HG03064 (cell line): Measurements from ENCODE around the gene LEMD2.

Experiments used
- ATAC-seq: cut with Tn5 transposase; IDR thresholded peaks from one replicate; pipeline ENCODE4 v1.9.1; 2021; ENCODE audit warnings: low read depth; ENCODE audit not compliant: unreplicated experiment

LEMD2 gene

GRCh38 chr6:33759887-33760629 is 28.9 kb downstream of the LEMD2 start:
- no peak for ATAC-seq

DNA sequence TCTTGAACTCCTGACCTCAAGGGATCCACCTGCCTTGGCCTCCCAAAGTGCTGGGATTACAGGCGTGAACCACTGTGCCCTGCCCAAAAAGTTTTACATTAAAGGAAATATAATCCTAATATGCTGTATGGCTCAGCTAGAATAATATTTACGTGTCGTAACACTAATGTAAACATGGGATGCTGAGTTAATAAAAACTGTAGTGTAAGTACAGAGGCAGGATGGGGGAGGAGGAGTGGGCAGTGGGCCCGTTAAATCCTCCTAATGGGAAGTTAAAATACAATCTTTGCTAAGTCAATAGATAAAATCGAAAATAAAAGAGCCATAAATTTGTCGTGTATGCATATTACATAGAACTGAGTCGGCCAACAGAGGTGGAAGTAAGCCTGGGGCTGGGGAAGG is 30.1 kb downstream of the LEMD2 start:
- ATAC-seq = no peak

DNA sequence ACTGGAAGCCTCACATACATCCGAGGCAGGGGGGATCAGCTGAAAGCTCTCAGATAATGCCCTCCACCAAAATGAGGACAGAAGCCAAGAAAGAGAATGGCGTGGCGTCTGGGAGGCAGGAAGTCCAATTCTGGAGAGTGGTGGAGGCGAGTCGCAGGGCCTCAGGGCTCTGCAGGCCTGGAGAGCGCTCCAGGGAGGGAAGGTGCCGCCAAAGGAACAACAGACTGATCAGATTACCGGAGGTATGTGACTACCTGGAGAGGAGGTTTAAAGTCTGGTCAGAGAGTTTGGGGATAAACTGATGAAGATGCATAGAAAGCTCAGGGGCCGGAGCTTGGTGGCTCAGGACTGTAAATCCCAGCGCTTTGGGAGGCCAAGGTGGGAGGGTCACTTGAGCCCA is 31.0 kb downstream of the LEMD2 start:
- ATAC-seq = no peak

- ATAC-seq = no peak
Observed at GRCh38 chr6:33757113-33757512, 31.8 kb downstream of the LEMD2 start.

GRCh38 chr6:33756211-33756954 is 32.5 kb downstream of the LEMD2 start:
- ATAC-seq = no peak

GRCh38 chr6:33755070-33755869 is 33.7 kb downstream of the LEMD2 start:
- ATAC-seq = no peak

DNA sequence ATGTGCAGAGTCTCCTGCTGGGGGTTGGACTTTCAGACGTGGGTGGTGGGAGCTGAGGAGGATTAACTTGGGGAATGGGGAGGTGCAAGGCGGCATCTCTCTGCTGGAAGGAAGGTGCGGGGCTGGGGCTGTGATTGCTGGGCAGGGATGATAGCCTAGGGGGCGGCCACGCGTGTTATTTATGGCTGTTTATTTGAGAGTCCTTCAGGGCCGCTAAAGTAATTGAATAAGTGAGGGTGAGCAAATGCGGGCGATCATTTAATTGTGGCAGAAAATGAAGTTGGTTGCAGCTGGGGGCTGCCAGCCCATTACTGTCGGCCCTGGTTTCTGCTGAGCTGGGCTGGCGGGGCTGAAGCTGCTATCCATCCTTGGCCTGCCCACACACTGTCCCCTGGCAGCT is 34.7 kb downstream of the LEMD2 start:
- no peak for ATAC-seq

DNA sequence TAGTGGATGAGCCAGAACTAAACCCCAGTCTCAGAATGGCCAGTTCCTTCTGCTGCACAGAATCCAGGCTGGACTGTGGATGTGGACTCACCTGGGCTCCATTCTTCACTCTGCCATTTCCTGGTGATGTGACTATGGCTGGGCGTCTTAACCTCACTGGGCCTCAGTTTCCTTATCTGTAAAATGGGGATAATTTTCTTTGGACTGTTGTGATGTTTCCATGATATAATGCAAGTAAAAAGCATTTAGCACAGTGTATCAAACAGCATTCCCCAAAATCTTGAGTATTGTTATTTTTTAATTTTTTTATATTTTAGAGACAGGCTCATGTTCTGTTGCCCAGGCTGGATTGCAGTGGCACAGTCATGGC is 36.3 kb downstream of the LEMD2 start:
- ATAC-seq = no peak

- no peak for ATAC-seq
Observed at GRCh38 chr6:33751771-33752645, 36.9 kb downstream of the LEMD2 start.

DNA sequence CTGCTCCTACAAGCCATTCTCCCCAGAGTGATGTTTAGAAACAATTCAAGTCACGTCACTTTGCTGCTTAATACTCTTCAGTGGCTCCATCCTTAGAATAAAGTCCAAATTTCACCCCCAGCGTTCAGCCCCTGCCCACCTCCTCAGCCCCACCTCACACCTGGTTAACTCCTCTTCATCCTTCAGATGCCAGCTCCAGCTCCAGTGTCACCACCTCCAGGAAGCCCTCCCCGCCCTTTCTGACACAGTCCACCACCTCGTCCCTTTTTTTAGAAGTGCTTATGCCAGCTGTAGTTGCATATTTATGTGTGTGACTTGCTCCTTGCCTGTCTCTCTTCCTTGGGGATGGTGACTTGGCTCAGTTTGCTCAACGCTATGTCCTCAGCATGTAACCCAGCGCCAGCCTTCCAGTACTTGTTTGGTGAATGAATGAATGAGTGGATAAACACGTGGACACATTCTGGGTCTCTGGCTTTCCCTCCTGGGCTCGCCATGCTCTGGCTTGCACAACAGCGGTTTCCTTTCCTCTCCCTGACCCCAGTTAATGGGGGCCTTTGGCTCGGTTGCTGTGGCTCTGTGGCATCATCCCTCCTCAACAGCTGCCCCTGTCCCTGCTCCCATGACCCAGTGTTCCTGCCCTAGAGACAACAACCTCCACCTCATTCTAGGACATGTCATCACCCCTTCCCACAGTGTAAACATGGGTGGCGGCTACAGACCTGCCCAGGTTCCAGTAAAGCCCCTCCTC is 38.5 kb downstream of the LEMD2 start:
- ATAC-seq = no peak

- ATAC-seq = no peak
Observed at GRCh38 chr6:33749401-33749800, 39.5 kb downstream of the LEMD2 start.

DNA sequence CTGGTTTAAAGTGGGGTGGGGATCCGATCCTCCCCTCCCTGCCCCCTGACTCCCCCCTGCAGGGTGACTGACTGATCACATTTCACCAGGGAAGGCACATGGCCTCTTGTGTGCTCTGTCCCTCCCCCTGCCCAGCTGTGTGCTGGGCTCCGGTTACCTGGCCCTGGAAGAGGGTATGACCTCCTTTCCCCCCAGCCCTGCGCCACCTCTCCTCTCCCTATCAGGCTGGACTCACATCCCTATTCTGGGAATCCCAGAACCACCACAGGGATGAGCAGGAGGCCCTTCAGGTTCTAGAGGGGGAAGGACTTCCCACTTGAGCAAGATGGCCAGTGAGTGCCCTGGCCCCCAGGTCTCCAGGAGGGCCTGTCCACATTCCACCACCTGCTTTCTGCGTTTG is 40.1 kb downstream of the LEMD2 start:
- no peak for ATAC-seq

- ATAC-seq = no peak
Observed at GRCh38 chr6:33747823-33748222, 41.1 kb downstream of the LEMD2 start.

DNA sequence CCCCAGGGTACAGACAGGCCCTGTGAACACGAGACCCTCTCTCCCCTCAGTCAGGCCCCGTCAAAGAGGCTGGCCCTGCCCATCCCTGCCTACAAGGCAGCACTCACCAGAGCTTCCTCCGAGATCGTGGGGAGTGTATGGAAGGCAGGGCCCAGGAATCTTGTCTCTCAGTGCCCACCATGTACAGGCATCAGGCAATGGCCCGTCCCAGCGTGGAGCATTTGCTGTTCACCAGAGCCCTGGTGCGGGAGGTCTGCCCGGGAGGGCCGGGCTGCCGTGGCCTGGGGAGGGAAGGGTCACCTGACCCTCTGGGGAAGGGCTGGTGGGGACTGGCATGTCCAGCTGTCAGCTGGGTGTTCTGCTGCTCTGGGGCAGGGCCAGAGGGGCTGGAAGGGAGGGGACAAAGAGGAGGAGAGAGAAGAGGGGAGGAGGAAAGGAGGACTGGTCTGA is 42.3 kb downstream of the LEMD2 start, which contains the start of gene IP6K3:
Gene IP6K3, minus strand, starts transcription at position 255 of the 450 bp plus-strand sequence. CDS start 11,429 bp downstream, outside the sequence.
- no peak for ATAC-seq

DNA sequence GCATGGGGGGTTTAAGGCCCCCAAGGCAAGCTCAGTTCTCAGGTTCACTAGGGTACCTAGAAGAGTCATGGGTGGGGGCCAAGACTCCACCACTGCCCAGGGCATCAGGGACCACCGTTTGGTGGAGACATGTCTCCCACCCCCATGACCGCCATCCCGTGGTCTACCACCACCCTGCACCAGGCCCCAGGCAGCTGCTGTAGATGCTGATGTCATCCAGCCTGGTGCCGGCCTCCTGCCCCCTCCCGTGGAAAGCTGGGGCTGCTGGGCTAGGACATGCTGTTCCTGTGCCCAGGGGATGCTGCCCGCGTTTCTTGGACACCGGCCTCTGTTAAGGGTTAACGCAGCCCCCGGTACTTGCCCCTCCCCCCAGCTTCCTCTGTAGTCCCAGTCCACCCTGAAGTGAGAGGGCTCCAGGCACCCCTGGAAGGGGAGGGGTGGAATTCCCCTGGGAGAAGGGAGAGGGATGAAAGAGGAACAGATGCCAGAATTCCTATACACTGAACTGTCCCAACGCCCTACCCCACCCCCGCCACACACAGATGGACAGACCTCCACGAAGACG is 42.8 kb downstream of the LEMD2 start:
- no peak for ATAC-seq

DNA sequence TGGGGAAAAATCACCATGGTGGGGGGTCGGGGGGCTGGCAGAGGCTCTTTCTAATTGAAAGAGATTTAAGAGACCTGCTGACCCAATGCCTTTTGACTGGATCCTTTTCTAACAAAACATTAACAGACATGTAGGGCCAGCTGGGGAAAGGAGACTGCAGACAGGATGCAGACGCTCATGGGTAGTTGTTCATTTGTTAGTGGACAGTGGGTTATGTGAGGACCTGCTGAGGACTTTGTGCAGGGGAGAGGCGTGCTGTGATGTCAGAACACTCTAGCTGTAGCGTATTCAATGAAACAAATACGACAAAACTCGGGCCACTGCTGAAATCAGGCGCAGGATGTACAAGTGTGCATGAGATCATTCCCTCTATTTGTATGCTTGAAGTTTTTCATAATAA is 43.4 kb downstream of the LEMD2 start:
- no peak for ATAC-seq

GRCh38 chr6:33744895-33745546 is 43.9 kb downstream of the LEMD2 start:
- ATAC-seq = no peak

DNA sequence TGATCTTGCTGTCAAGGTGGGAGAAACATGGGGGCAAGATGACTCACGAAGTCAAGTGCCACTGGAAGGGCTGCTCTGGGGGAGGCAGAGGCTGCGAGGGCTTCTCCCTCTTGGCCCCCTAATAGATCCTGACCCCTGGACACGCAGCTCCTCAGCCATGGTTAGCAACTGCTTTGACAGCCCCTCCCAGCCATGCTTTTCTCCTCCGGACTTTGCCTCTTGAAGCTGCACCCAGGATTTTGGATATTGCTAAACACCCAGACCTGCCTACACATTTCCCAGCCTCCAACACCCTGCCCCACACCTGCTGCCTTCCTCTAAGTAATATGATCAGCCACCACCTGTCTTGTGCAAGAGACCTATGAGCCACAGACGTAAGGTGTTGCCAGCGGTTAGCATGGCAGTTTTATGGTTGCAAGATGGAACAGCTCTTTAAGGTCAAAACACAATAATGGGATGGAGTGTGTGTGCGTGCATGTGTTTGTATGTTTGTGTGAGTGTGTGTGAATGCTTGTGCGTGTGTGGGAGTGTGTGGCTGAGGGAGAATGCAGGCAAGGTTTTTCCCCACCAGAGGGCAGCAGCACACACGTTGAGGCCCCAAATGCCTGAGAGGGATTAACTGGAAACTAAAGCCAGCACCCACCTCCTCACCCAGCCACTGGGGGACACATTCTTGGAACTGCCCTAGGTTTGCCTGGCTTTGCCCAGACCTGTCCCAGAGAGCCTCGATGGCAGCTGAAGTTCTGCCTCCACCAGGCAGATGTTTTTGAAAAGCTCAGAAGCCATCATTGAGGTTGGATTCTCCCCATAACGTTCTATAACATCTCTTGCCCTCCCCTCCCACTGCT is 44.7 kb downstream of the LEMD2 start:
- ATAC-seq = no peak
